ENCODE data around the gene GABRE.

GABRE gene, protein sequence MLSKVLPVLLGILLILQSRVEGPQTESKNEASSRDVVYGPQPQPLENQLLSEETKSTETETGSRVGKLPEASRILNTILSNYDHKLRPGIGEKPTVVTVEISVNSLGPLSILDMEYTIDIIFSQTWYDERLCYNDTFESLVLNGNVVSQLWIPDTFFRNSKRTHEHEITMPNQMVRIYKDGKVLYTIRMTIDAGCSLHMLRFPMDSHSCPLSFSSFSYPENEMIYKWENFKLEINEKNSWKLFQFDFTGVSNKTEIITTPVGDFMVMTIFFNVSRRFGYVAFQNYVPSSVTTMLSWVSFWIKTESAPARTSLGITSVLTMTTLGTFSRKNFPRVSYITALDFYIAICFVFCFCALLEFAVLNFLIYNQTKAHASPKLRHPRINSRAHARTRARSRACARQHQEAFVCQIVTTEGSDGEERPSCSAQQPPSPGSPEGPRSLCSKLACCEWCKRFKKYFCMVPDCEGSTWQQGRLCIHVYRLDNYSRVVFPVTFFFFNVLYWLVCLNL

GRCh38 chrX:151974336-151975227, at the start of gene GABRE:
GABRE (minus strand) TSS chrX:151974676; CDS start chrX:151974625, 51 bp downstream.
- no peak for DNase-seq (ENCODE audit: low spot score)

DNA sequence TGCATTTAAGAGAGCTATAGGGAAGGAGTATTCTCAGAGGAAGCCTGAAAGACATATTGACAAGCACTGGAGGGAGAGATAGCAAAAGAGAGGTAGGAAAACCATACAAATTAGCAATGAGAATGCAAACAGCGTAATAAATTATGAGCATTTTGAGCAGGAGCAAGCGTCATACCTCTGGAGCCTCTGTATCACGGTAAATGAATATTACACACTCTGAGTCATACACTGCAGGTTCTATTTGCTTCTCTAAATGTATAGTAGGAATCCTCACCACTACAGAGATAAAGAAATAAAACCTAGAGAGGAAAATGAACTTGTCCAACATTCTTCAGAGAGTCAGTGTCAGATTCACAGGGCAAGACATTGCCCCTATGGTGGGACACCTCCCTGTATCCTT, 46.4 kb upstream of the GABRE start:
- no peak for DNase-seq (ENCODE audit: low spot score)

DNA sequence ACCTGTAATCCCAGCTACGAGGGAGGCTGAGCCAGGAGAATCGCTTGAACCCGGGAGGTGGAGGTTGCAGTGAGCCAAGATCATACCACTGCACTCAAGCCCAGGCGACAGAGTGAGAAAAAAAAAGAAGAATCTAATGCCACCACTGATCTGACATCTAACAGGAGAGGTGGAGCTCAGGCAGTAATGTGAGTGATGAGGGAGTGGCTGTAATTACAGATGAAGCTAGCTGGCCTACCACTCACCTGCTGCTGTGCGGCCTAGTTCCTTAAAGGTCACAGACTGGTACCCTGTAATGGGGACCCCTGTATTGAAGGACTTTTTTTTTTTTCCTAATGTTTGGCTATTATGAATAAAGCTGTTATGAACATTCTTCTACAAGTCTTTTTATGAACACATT, 25.3 kb upstream of the GABRE start:
- DNase-seq (ENCODE audit: low spot score) = no peak

- no peak for DNase-seq (ENCODE audit: low spot score)
Measured at GRCh38 chrX:151997539-151997938, 23.1 kb upstream of the GABRE start.

- no peak for DNase-seq (ENCODE audit: low spot score)
Measured at GRCh38 chrX:151996347-151996746, 21.9 kb upstream of the GABRE start.

GRCh38 chrX:151994476-151994875, 20.0 kb upstream of the GABRE start:
- DNase-seq (ENCODE audit: low spot score) = no peak

- no peak for DNase-seq (ENCODE audit: low spot score)
Measured at GRCh38 chrX:151988706-151989299, 14.3 kb upstream of the GABRE start.

DNA sequence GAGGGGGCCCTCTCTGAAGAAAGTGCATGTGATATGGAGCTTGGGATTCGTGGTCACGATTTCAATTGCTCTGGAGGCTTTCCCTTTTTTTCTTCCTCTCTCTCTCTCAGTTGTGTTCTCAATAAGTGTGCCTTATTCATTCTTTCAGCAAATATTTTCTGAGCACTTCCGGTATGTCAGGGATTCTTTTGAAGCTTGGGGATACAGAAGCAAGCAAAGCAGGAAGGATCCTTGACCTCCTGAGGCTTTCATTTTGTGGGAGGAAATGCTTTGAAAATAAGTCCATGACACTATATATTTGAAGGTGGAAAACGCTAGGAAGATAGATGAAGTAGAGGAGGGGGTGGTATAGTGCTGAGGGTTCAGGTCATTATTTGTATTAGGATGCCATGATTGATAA, 12.6 kb upstream of the GABRE start:
- DNase-seq (ENCODE audit: low spot score) = no peak

GRCh38 chrX:151985955-151986354, 11.5 kb upstream of the GABRE start:
- DNase-seq (ENCODE audit: low spot score) = no peak

DNA sequence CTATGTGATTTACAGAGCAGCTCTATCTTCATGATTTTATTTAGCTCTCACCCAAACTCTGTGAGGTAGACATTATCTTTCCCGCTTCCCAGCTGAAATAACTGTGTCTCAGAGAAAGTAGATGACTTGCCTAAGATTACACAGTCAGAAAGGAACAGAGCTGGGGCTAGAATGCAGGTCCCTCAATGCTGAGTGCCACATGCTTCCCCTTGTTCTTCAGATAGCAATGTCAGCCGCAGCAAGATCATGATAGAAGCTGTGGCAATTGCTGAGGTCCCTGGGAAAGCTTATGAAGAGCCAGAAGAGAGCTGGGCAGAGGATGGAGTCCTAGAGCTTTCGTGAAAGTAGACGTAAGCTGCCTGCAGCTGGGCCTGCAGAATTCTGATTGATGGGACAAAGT, 11.1 kb upstream of the GABRE start:
- no peak for DNase-seq (ENCODE audit: low spot score)

DNA sequence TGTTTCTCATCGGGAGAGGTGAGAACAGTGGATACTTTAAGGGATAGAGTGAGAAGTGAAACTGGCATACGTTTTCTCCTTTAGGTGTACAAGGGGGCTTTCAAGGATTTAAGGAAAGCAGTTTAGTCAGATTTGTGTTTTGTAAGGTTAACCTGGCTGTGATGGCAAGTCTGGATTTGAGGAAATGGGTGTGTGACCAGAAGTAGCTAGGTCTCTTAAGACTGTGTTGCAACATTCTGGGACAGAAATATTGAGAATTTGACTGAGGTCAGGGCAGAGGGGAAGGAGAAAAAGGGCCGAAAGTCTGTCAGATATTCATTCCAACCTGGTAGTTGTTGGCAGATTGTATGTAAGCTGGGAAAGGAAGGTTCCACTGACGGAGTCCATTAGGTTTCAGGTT, 10.4 kb upstream of the GABRE start:
- no peak for DNase-seq (ENCODE audit: low spot score)

DNA sequence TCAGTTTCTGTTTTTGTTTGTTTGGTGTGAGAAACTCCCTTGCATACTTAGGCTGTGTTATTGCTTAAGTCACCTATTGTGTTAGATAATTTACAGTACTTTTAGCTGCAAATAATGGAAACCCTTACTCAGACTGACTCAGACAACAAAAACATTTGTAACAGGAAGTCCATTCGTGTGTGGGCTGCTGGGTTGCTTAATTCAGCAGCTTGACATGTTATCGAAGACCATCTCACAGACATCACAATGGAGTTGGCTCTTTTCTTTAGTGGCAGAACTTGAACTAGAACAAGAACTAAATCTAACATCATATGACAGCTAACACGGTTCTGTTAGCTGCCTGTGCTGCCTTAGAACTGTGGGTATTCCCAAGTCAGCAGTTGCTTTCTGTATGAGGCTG, 9.9 kb upstream of the GABRE start:
- DNase-seq (ENCODE audit: low spot score) = no peak

DNA sequence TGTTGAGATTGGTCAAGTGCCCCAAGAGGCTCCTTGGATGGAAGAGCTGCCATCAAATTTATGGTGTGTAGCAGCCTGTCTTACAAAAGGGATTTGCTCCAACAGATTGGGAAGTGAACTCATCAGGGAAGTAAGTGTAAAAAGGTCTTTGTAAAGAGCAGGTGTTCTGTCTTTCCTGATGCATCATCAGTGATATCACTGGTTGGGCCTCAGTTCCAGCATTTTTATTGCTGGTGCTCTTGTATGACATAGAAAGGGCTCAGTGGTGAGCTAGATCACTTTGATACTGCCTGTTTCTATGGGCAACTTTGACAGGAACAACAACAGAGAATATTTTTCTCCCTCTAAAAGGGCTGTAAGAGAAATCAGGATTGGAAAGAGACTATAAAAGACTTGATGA, 8.7 kb upstream of the GABRE start:
- no peak for DNase-seq (ENCODE audit: low spot score)

- DNase-seq (ENCODE audit: low spot score) = no peak
Measured at GRCh38 chrX:151982222-151982621, 7.7 kb upstream of the GABRE start.

DNA sequence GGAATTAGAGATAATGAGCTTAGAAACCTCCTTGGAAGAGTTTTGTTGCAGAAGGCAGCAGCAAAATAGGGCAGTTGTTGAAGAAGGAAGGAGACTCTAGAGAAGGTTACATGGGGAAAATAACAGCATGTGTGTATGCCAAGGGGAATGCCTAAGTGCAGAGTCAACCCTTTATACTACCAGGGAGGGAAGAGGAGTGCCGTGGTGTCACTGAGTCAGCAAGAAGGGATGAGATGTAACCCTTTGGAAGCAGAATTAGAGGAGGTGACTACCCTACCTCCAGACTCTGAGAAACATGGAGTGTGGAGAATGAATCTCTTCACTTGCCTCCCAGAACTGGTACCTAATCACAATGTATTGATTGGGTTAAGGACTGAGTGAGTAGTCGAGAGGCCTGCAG, 6.7 kb upstream of the GABRE start:
- DNase-seq (ENCODE audit: low spot score) = no peak

DNA sequence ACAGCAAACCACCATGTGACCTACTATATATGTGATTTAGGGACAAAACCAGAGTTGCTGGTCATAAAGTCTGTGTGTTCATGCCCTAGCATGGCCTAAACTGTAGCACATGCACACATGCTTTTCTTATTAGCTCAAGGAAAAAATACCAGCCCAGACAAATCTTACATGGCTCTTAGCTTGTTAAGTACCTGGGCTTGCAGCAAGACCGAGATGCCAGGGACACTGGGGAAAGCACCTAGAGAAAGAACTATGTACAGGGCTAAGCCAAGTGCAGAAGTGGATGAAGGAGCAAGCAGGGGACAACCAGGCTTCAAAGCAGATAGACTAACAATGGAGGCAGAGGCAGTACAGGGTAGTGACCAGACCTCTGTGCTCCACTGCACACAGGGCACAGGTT, 3.4 kb upstream of the GABRE start:
- no peak for DNase-seq (ENCODE audit: low spot score)

DNA sequence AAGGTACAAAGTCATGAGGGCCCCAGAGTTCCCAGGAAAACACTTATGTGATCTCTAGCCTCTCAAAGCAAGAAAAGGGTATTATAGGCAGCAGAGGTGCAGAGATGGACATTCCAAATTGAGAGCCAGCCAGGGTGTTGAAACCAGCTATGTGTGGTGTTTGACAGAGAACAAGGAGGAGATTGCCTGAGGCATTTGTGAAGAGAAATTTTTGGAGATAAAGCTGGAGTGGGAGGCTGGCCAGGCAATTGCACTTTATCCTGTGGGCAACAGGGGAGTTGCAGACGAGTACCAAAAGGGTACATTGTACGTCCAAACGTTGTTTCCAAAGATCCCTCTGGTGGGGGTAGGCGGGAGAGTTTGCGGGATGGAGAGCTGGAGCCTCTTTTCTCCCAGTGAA, 2.5 kb upstream of the GABRE start:
- DNase-seq (ENCODE audit: low spot score) = no peak

DNA sequence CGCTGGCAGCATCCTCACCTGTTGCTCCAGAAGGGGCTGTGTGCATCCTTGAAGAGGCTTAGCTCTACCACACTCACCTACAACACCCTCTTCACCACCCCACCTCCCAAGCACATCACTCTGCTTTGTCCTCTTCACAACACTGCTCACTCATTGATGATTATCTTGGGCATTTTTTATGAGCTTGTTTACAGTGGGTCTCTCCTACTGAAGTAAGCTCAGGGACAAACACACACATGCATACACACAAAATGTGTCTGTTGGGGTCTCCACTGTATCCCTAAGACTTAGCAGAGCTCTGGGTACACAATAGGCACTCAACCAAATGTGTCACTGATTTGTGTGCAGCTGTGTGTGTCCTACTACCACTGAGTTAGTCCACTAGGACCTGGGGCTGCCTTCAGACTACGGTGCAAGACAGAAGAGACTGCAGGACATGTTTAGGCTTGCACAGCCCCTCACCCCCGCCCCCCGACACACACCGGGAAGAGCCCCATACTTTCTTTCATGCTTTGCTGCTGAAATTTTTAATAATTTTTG, 1.3 kb upstream of the GABRE start:
- no peak for DNase-seq (ENCODE audit: low spot score)

DNA sequence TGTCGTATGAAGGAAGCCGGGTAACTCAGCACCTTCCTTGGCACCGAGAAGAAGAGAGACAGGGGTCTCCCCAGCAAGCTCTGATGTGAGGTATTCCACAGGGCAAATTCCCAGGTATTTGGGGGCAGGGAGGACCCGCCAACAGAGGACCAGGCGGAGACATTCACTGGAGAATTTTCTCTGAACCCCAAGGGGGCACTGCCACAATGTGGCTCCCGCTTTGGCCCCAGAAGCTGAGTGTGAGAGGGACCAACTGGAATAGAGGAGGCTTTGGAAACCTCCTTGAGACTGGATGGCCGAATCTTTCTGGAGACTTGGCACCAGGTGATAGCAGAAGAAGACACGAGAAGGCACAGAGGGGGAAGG, 735 bp upstream of the GABRE start:
- no peak for DNase-seq (ENCODE audit: low spot score)

- DNase-seq (ENCODE audit: low spot score) = no peak
Measured at GRCh38 chrX:151973851-151974335, 583 bp downstream of the GABRE start.

GRCh38 chrX:151973060-151973661, 1.3 kb downstream of the GABRE start:
- DNase-seq (ENCODE audit: low spot score) = no peak

- DNase-seq (ENCODE audit: low spot score) = peak; percentile 45
Measured at GRCh38 chrX:151970661-151971060, 3.8 kb downstream of the GABRE start.

Data from HuH-7 (cell line).